Effector memory CD4-positive, alpha-beta T cell (primary cell): ENCODE measurements around the gene LIMK1.
"Not testable (repeated sequence)": the region's sequence is repeated elsewhere in the genome, so short reads cannot be mapped to it uniquely, and the experiment has no call there.

Experiments
- DNase-seq, 3 donors: peaks; one replicate each; pipeline ENCODE4 v3.0.0-alpha.2; 2020
- H3K27ac ChIP-seq: 2 replicates; pipeline ENCODE4 v1.7.0; 2013; ENCODE audit warnings: mild to moderate bottlenecking, low read length, moderate library complexity; ENCODE audit not compliant: insufficient read depth, poor library complexity, severe bottlenecking
- H3K27me3 ChIP-seq: replicated peaks from 2 replicates; pipeline ENCODE4 v1.7.0; 2013; ENCODE audit warnings: mild to moderate bottlenecking, low read length; ENCODE audit not compliant: insufficient read depth, control insufficient read depth, poor library complexity, severe bottlenecking
- H3K36me3 ChIP-seq: 2 replicates; pipeline ENCODE4 v1.7.0; 2013; ENCODE audit warnings: mild to moderate bottlenecking, low read length, moderate library complexity; ENCODE audit not compliant: control insufficient read depth, insufficient read depth
- H3K4me1 ChIP-seq: 2 replicates; pipeline ENCODE4 v1.7.0; 2013; ENCODE audit warnings: low read length, mild to moderate bottlenecking; ENCODE audit not compliant: control insufficient read depth, insufficient read depth, poor library complexity, severe bottlenecking
- H3K4me3 ChIP-seq: 2 replicates; pipeline ENCODE4 v1.7.0; 2013; ENCODE audit warnings: low read length, low read depth, mild to moderate bottlenecking; ENCODE audit not compliant: insufficient read depth, poor library complexity, severe bottlenecking
- H3K9me3 ChIP-seq: 2 replicates; pipeline ENCODE4 v1.7.0; 2013; ENCODE audit warnings: mild to moderate bottlenecking, low read length, moderate library complexity; ENCODE audit not compliant: control insufficient read depth

Gene LIMK1

GRCh38 chr7:74143383-74143782, 59.8 kb downstream of the LIMK1 start:
- no peaks in the 10 kb centered on the region for H3K4me1 ChIP-seq
- H3K27ac ChIP-seq: no peak overlapping the region
- H3K36me3 ChIP-seq: no peaks in the 10 kb centered on the region
- H3K4me3 ChIP-seq: no peak overlapping the region
- H3K9me3 ChIP-seq: no peaks in the 10 kb centered on the region
- no peaks in the 10 kb centered on the region for H3K27me3 ChIP-seq
- no peak for DNase-seq

- Histone ChIP-seq H3K4me1 (no peaks in the 10 kb centered on the region), H3K27me3 (no peaks in the 10 kb centered on the region), H3K36me3 (no peaks in the 10 kb centered on the region), H3K4me3 (no peak overlapping the region), H3K27ac (no peak overlapping the region), H3K9me3 (no peaks in the 10 kb centered on the region)
- no peak for DNase-seq
These were observed 64.9 kb downstream of the LIMK1 start for GRCh38 chr7:74148491-74148890.

- Histone ChIP-seq H3K27me3 (no peaks in the 10 kb centered on the region), H3K9me3 (no peaks in the 10 kb centered on the region), H3K4me1 (no peaks in the 10 kb centered on the region), H3K4me3 (no peak overlapping the region), H3K27ac (no peak overlapping the region), H3K36me3 (no peaks in the 10 kb centered on the region)
- no peak for DNase-seq
These were observed 65.5 kb downstream of the LIMK1 start for GRCh38 chr7:74149071-74149470.

- no peak overlapping the region for H3K4me3 ChIP-seq
- DNase-seq: no peak
- no peaks in the 10 kb centered on the region for H3K36me3 ChIP-seq
These were observed 66.0 kb downstream of the LIMK1 start for GRCh38 chr7:74149603-74150002.

GRCh38 chr7:74153736-74154135, 70.1 kb downstream of the LIMK1 start:
- Histone ChIP-seq H3K36me3 (no peaks in the 10 kb centered on the region), H3K4me1 (no peaks in the 10 kb centered on the region)
- DNase-seq: no peak

More at GRCh38 chr7:74149603-74150002, 66.0 kb downstream of the LIMK1 start:
- Histone ChIP-seq H3K27me3 (no peaks in the 10 kb centered on the region), H3K9me3 (no peaks in the 10 kb centered on the region), H3K4me1 (no peaks in the 10 kb centered on the region), H3K27ac (no peak overlapping the region)

GRCh38 chr7:74155810-74156395, 72.3 kb downstream of the LIMK1 start:
- Histone ChIP-seq H3K27me3 (no peaks in the 10 kb centered on the region), H3K36me3 (no peaks in the 10 kb centered on the region)

More at GRCh38 chr7:74153736-74154135, 70.1 kb downstream of the LIMK1 start:
- no peaks in the 10 kb centered on the region for H3K9me3 ChIP-seq
- H3K27me3 ChIP-seq: no peaks in the 10 kb centered on the region
- H3K4me3 ChIP-seq: no peak overlapping the region
- no peak overlapping the region for H3K27ac ChIP-seq

GRCh38 chr7:74157605-74158004, 74.0 kb downstream of the LIMK1 start:
- no peak for DNase-seq
- no peak overlapping the region for H3K4me3 ChIP-seq
- H3K4me1 ChIP-seq: no peaks in the 10 kb centered on the region
- no peak overlapping the region for H3K27ac ChIP-seq
- H3K36me3 ChIP-seq: no peaks in the 10 kb centered on the region
- no peaks in the 10 kb centered on the region for H3K27me3 ChIP-seq
- no peaks in the 10 kb centered on the region for H3K9me3 ChIP-seq

More at GRCh38 chr7:74155810-74156395, 72.3 kb downstream of the LIMK1 start:
- Histone ChIP-seq H3K9me3 (no peaks in the 10 kb centered on the region), H3K27ac (no peak overlapping the region), H3K4me3 (no peak overlapping the region), H3K4me1 (no peaks in the 10 kb centered on the region)
- DNase-seq: no peak

- no peaks in the 10 kb centered on the region for H3K4me1 ChIP-seq
- H3K27ac ChIP-seq: no peak overlapping the region
- H3K36me3 ChIP-seq: no peaks in the 10 kb centered on the region
- H3K9me3 ChIP-seq: no peaks in the 10 kb centered on the region
- H3K4me3 ChIP-seq: no peak overlapping the region
- DNase-seq: no peak
- no peaks in the 10 kb centered on the region for H3K27me3 ChIP-seq
These were observed 81.4 kb downstream of the LIMK1 start for GRCh38 chr7:74164985-74165456.

GRCh38 chr7:74165867-74166593, 82.4 kb downstream of the LIMK1 start:
- no peak overlapping the region for H3K27ac ChIP-seq
- no peaks in the 10 kb centered on the region for H3K36me3 ChIP-seq
- no peak overlapping the region for H3K4me3 ChIP-seq

GRCh38 chr7:74167324-74167723, 83.7 kb downstream of the LIMK1 start:
- H3K36me3 ChIP-seq: not testable (repeated sequence)

More at GRCh38 chr7:74165867-74166593, 82.4 kb downstream of the LIMK1 start:
- no peak for DNase-seq
- H3K27me3 ChIP-seq: no peaks in the 10 kb centered on the region
- H3K4me1 ChIP-seq: no peaks in the 10 kb centered on the region
- no peaks in the 10 kb centered on the region for H3K9me3 ChIP-seq

More at GRCh38 chr7:74167324-74167723, 83.7 kb downstream of the LIMK1 start:
- H3K27ac ChIP-seq, H3K4me3 ChIP-seq, H3K4me1 ChIP-seq, H3K9me3 ChIP-seq, H3K27me3 ChIP-seq, DNase-seq: not testable (repeated sequence)
